Mammary epithelial cell (primary cell): ENCODE results near the gene AQP11.

Source experiments
- CTCF ChIP-seq, 2 donors: IDR thresholded peaks in 1 of 2; conservative IDR thresholded peaks in 1 of 2; 2 replicates each; pipeline ENCODE4 v1.5.1; 2011 to 2012; ENCODE audit warnings: inconsistent platforms in 2 of 2, low read length in 2 of 2, mild to moderate bottlenecking in 2 of 2, control low read depth in 1 of 2, low read depth in 1 of 2; ENCODE audit not compliant: insufficient read depth in 1 of 2; ENCODE audit errors: extremely low read depth in 1 of 2
- EZH2 ChIP-seq: IDR thresholded peaks from 2 replicates; pipeline ENCODE4 v1.6.1; 2012; ENCODE audit warnings: low read length, inconsistent platforms, borderline replicate concordance

- TF ChIP-seq CTCF (conservative IDR thresholded peaks at IDR 0.05 in 1 of 2, IDR thresholded peaks at IDR 0.05 in 1 of 2; ENCODE audit: extremely low read depth in 1 of 2, insufficient read depth in 1 of 2, low read depth in 1 of 2, low read length in 2 of 2) (no peak), EZH2 (no peak)
Measured at GRCh38 chr11:77630157-77630710, 40.5 kb downstream of the AQP11 start.
